Measurements from ENCODE around the gene ATP6AP1.

The ATP6AP1 gene

GRCh38 chrX:154472685-154473632 is 44.5 kb downstream of the ATP6AP1 start:
- no peak for DNase-seq

GRCh38 chrX:154473683-154474082 is 45.2 kb downstream of the ATP6AP1 start:
- no peak for DNase-seq

- no peak for DNase-seq
Observed at GRCh38 chrX:154476821-154477220, 48.3 kb downstream of the ATP6AP1 start.

- DNase-seq = no peak
Observed at GRCh38 chrX:154477891-154478477, 49.5 kb downstream of the ATP6AP1 start.

- DNase-seq = peak; percentile 92
Observed at GRCh38 chrX:154478728-154479622, 50.5 kb downstream of the ATP6AP1 start, which contains the start of gene LAGE3. Gene LAGE3, minus strand, starts transcription at chrX:154479281. Its CDS starts 366 bp downstream, at chrX:154478915.

- no peak for DNase-seq
Observed at GRCh38 chrX:154481195-154481594, 52.7 kb downstream of the ATP6AP1 start.

- no peak for DNase-seq
Observed at GRCh38 chrX:154481911-154482601, 53.6 kb downstream of the ATP6AP1 start.

GRCh38 chrX:154482786-154483185 is 54.3 kb downstream of the ATP6AP1 start:
- DNase-seq = no peak

- no peak for DNase-seq
Observed at GRCh38 chrX:154483325-154483724, 54.8 kb downstream of the ATP6AP1 start.

GRCh38 chrX:154484255-154485149 is 56.0 kb downstream of the ATP6AP1 start:
- no peak for DNase-seq

GRCh38 chrX:154485150-154486051 is 56.9 kb downstream of the ATP6AP1 start:
- DNase-seq = peak; percentile 11

- DNase-seq = peak; percentile 34
Observed at GRCh38 chrX:154486052-154486395, 57.5 kb downstream of the ATP6AP1 start.
